Measurements from ENCODE around the gene PLSCR4.
"Not testable (repeated sequence)": the region's sequence is repeated elsewhere in the genome, so short reads cannot be mapped to it uniquely, and the experiment has no call there.

The PLSCR4 gene

GRCh38 chr3:146246526-146246925 lies 4.4 kb downstream of the PLSCR4 start:
- Histone ChIP-seq H3K4me1 (ENCODE audit: control insufficient read depth, insufficient read depth, low read length) (no peaks in the 10 kb centered on the region), H3K4me3 (ENCODE audit: low read depth, low read length) (no peak overlapping the region), H3K9ac (ENCODE audit: low read depth, low read length) (no peak overlapping the region), H3K27me3 (ENCODE audit: control insufficient read depth, insufficient read depth, low read length) (peaks cover 12% of the 10 kb centered on the region), H3K9me3 (ENCODE audit: control insufficient read depth, insufficient read depth, low read length) (no peaks in the 10 kb centered on the region), H3K27ac (ENCODE audit: low read depth, low read length) (no peak overlapping the region), H3K36me3 (ENCODE audit: control insufficient read depth, insufficient read depth, low read length) (no peaks in the 10 kb centered on the region)

GRCh38 chr3:146243559-146243958 lies 7.3 kb downstream of the PLSCR4 start:
- Histone ChIP-seq H3K27me3 (ENCODE audit: control insufficient read depth, insufficient read depth, low read length) (no peaks in the 10 kb centered on the region), H3K4me1 (ENCODE audit: control insufficient read depth, insufficient read depth, low read length) (no peaks in the 10 kb centered on the region), H3K36me3 (ENCODE audit: control insufficient read depth, insufficient read depth, low read length) (no peaks in the 10 kb centered on the region), H3K9ac (ENCODE audit: low read depth, low read length) (no peak overlapping the region), H3K9me3 (ENCODE audit: control insufficient read depth, insufficient read depth, low read length) (no peaks in the 10 kb centered on the region), H3K27ac (ENCODE audit: low read depth, low read length) (no peak overlapping the region), H3K4me3 (ENCODE audit: low read depth, low read length) (no peak overlapping the region)

GRCh38 chr3:146241523-146242240 lies 9.2 kb downstream of the PLSCR4 start:
- Histone ChIP-seq H3K36me3 (ENCODE audit: control insufficient read depth, insufficient read depth, low read length) (no peaks in the 10 kb centered on the region), H3K27ac (ENCODE audit: low read depth, low read length) (no peak overlapping the region), H3K9ac (ENCODE audit: low read depth, low read length) (no peak overlapping the region), H3K27me3 (ENCODE audit: control insufficient read depth, insufficient read depth, low read length) (no peaks in the 10 kb centered on the region), H3K4me3 (ENCODE audit: low read depth, low read length) (no peak overlapping the region), H3K4me1 (ENCODE audit: control insufficient read depth, insufficient read depth, low read length) (no peaks in the 10 kb centered on the region), H3K9me3 (ENCODE audit: control insufficient read depth, insufficient read depth, low read length) (peaks cover 6% of the 10 kb centered on the region)

DNA sequence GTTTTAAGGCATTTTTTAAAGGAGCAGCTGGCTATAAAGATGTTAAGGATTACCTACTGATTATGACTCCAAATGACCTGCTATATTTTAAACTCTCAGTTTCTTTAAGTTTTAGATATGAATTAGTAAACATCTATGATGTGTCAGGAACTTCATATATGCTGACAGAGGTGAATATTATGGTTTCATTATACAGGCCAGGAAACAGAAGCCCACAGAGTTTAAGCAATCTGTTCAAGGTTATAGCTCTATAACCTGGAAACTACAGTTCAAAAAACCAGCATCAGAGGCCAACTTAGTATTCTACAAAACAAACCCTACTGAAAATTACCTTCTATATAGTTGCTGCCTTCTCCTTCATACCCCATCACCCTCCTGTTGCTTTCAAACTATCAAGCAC lies 17.4 kb downstream of the PLSCR4 start:
- H3K9ac ChIP-seq (ENCODE audit: low read depth, low read length), result no peak overlapping the region
- H3K4me3 ChIP-seq (ENCODE audit: low read depth, low read length), result no peak overlapping the region
- no peaks in the 10 kb centered on the region for H3K27me3 ChIP-seq (ENCODE audit: control insufficient read depth, insufficient read depth, low read length)
- H3K36me3 ChIP-seq (ENCODE audit: control insufficient read depth, insufficient read depth, low read length), result no peaks in the 10 kb centered on the region
- peaks cover 19% of the 10 kb centered on the region for H3K9me3 ChIP-seq (ENCODE audit: control insufficient read depth, insufficient read depth, low read length)
- H3K27ac ChIP-seq (ENCODE audit: low read depth, low read length), result no peak overlapping the region
- H3K4me1 ChIP-seq (ENCODE audit: control insufficient read depth, insufficient read depth, low read length), result no peaks in the 10 kb centered on the region

- Histone ChIP-seq H3K27me3 (ENCODE audit: control insufficient read depth, insufficient read depth, low read length) (no peaks in the 10 kb centered on the region), H3K27ac (ENCODE audit: low read depth, low read length) (no peak overlapping the region), H3K36me3 (ENCODE audit: control insufficient read depth, insufficient read depth, low read length) (no peaks in the 10 kb centered on the region), H3K4me3 (ENCODE audit: low read depth, low read length) (no peak overlapping the region), H3K9ac (ENCODE audit: low read depth, low read length) (no peak overlapping the region), H3K4me1 (ENCODE audit: control insufficient read depth, insufficient read depth, low read length) (no peaks in the 10 kb centered on the region; the same call in 1 of the 2 replicates), H3K9me3 (ENCODE audit: control insufficient read depth, insufficient read depth, low read length) (no peaks in the 10 kb centered on the region)
These were observed 23.4 kb downstream of the PLSCR4 start for GRCh38 chr3:146227486-146227885.

DNA sequence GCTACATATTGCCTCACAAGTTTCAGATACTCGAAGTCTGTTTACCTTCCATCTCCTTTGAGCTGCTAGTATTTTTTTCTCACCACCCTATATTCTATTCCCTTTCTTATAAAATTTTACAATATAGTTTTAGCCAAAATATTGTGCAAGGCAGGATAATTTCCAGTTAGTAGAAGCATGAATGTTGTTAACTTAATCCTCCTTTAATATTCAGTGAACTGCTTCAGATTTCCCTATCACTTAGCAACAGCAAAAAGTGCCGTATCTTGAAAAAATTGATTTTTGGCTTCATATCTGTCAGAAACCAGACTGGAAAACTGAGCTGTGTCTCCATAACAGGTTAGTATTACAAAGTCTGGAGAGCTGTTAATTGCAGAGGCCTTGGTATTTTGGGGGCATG lies 24.0 kb downstream of the PLSCR4 start:
- Histone ChIP-seq H3K9ac (ENCODE audit: low read depth, low read length) (no peak overlapping the region), H3K9me3 (ENCODE audit: control insufficient read depth, insufficient read depth, low read length) (no peaks in the 10 kb centered on the region), H3K4me1 (ENCODE audit: control insufficient read depth, insufficient read depth, low read length) (peaks cover 3% of the 10 kb centered on the region; the same call in 1 of the 2 replicates), H3K36me3 (ENCODE audit: control insufficient read depth, insufficient read depth, low read length) (no peaks in the 10 kb centered on the region), H3K27me3 (ENCODE audit: control insufficient read depth, insufficient read depth, low read length) (no peaks in the 10 kb centered on the region), H3K27ac (ENCODE audit: low read depth, low read length) (no peak overlapping the region), H3K4me3 (ENCODE audit: low read depth, low read length) (no peak overlapping the region)

- not testable (repeated sequence) for H3K9me3 ChIP-seq (ENCODE audit: control insufficient read depth, insufficient read depth, low read length); H3K9ac ChIP-seq (ENCODE audit: low read depth, low read length); H3K27ac ChIP-seq (ENCODE audit: low read depth, low read length); H3K4me1 ChIP-seq (ENCODE audit: control insufficient read depth, insufficient read depth, low read length); H3K27me3 ChIP-seq (ENCODE audit: control insufficient read depth, insufficient read depth, low read length); H3K4me3 ChIP-seq (ENCODE audit: low read depth, low read length); H3K36me3 ChIP-seq (ENCODE audit: control insufficient read depth, insufficient read depth, low read length)
These were observed 25.4 kb downstream of the PLSCR4 start for GRCh38 chr3:146225458-146225857.

DNA sequence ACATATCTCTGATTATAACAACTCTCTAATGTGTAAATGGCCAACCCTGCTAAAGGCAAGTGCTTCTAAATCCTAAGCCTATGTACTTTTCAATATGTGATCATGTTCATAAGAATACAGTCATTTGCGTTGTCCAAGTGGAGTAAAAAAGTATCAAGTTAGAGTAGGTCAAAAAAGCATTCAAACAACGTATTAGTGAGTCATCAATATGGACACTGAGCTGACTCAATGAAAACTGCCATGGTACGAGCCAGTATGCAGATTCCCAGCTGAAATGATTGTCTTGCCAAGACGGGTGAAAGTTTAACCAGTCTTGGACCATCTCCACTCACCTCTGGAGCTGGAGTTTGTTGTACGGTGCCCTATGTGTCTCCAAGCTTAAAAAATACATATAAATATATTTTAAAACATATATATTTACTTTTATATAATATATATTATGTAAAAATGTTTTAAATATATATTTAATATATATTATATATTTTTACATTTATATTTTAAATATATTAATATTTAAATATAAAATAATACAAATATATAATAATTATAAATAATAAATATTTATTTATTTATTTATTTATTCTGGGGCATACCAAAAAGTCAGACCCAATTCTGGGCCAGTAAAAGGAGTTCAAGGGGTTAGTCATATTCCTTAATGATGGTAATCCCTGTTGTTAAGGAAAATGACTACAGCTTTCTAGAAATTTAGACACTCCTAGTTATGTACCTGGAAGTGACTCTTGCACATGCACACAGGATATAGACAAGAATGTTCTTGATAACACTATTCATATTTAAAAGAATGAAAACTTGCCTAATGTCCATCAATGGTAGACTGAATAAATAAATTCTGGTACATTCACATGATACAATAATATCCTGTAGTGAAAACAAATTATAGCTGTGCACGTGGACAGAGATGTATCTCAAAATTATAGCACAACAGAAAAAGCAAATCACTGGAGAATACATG lies 27.2 kb downstream of the PLSCR4 start:
- H3K9ac ChIP-seq (ENCODE audit: low read depth, low read length), result no peak overlapping the region
- H3K27ac ChIP-seq (ENCODE audit: low read depth, low read length), result no peak overlapping the region
- no peaks in the 10 kb centered on the region for H3K36me3 ChIP-seq (ENCODE audit: control insufficient read depth, insufficient read depth, low read length)
- no peaks in the 10 kb centered on the region for H3K9me3 ChIP-seq (ENCODE audit: control insufficient read depth, insufficient read depth, low read length)
- no peaks in the 10 kb centered on the region for H3K27me3 ChIP-seq (ENCODE audit: control insufficient read depth, insufficient read depth, low read length)
- H3K4me3 ChIP-seq (ENCODE audit: low read depth, low read length), result no peak overlapping the region
- H3K4me1 ChIP-seq (ENCODE audit: control insufficient read depth, insufficient read depth, low read length), result peaks cover 3% of the 10 kb centered on the region; the same call in 1 of the 2 replicates

DNA sequence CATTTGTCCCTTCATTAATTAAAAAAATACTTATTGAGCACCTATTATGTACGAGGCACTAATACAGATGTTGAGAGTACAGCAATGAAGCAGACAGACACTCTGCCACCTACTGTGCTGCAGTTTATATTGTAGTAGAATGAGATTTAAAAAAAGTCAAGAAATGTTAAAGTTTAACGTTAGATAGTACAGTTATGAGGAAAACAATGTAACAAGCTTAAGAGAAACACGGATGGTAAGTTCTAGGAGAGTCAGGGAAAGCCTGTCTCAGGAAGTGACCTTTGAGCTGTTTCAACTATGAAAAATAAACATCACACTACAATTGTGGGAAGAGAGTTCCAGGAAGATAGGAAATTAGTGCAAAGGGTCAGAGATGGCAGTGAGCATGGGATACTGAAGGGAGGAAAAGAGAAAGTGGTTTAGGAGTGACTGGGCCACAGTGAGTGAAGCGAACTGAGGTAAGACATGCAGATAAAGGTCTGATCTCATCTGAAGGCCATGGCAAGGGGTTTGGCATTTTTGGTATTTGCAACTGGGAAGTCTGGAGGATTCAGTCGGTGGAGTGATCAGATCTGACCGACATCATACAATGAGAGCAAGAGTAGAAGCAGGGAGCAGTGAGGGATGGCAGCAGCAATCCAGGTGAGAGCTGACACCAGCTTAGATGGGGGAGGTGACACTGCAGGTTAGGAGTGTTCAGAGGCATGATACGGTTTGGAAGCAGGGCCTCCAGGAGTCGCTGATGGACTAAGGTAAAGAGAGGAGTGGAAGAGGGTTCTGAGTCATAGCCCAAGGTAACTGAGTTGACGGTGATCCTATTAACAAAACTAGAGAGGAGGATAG lies 28.5 kb downstream of the PLSCR4 start:
- H3K9ac ChIP-seq (ENCODE audit: low read depth, low read length), result no peak overlapping the region
- H3K36me3 ChIP-seq (ENCODE audit: control insufficient read depth, insufficient read depth, low read length), result no peaks in the 10 kb centered on the region
- H3K27ac ChIP-seq (ENCODE audit: low read depth, low read length), result no peak overlapping the region
- no peak overlapping the region for H3K4me3 ChIP-seq (ENCODE audit: low read depth, low read length)
- no peaks in the 10 kb centered on the region for H3K9me3 ChIP-seq (ENCODE audit: control insufficient read depth, insufficient read depth, low read length)
- H3K27me3 ChIP-seq (ENCODE audit: control insufficient read depth, insufficient read depth, low read length), result no peaks in the 10 kb centered on the region
- peaks cover 3% of the 10 kb centered on the region; the same call in 1 of the 2 replicates for H3K4me1 ChIP-seq (ENCODE audit: control insufficient read depth, insufficient read depth, low read length)

GRCh38 chr3:146221276-146221675 lies 29.6 kb downstream of the PLSCR4 start:
- Histone ChIP-seq H3K4me1 (ENCODE audit: control insufficient read depth, insufficient read depth, low read length) (peaks cover 3% of the 10 kb centered on the region; the same call in 1 of the 2 replicates), H3K4me3 (ENCODE audit: low read depth, low read length) (no peak overlapping the region), H3K9me3 (ENCODE audit: control insufficient read depth, insufficient read depth, low read length) (no peaks in the 10 kb centered on the region), H3K27me3 (ENCODE audit: control insufficient read depth, insufficient read depth, low read length) (no peaks in the 10 kb centered on the region), H3K36me3 (ENCODE audit: control insufficient read depth, insufficient read depth, low read length) (no peaks in the 10 kb centered on the region), H3K27ac (ENCODE audit: low read depth, low read length) (no peak overlapping the region), H3K9ac (ENCODE audit: low read depth, low read length) (no peak overlapping the region)

Measured in HUES48 (cell line).